Immature natural killer cell (primary cell): Measurements from ENCODE around the gene WNT10A. TPM values are rescaled to one million over a fixed set of nuclear protein-coding genes. Genes with fewer than 3 reads are reported as not detected.
"Not testable (repeated sequence)": the region's sequence is repeated elsewhere in the genome, so short reads cannot be mapped to it uniquely, and the experiment has no call there.

Experiments
- DNase-seq, 3 donors: peaks; one replicate each; pipeline ENCODE4 v3.0.0; 2022; ENCODE audit warnings: mixed read lengths in 1 of 3
- H3K27ac Mint-ChIP-seq, 6 donors: one replicate each; pipeline ENCODE4 v1.8.0; 2020; ENCODE audit warnings: mixed read lengths in 6 of 6, mild to moderate bottlenecking in 5 of 6, inconsistent platforms in 4 of 6, moderate library complexity in 3 of 6
- H3K27me3 Mint-ChIP-seq, 3 donors: one replicate each; pipeline ENCODE4 v1.8.0; 2020 to 2021; ENCODE audit warnings: low read depth in 3 of 3, mild to moderate bottlenecking in 3 of 3, mixed read lengths in 3 of 3, moderate library complexity in 3 of 3, inconsistent platforms in 1 of 3
- H3K36me3 Mint-ChIP-seq, 3 donors: one replicate each; pipeline ENCODE4 v1.8.0; 2020; ENCODE audit warnings: mixed read lengths in 3 of 3, inconsistent platforms in 2 of 3, mild to moderate bottlenecking in 2 of 3
- H3K4me1 Mint-ChIP-seq, 2 donors: one replicate each; pipeline ENCODE4 v1.8.0; 2020; ENCODE audit warnings: inconsistent platforms in 2 of 2, mild to moderate bottlenecking in 2 of 2, mixed read lengths in 2 of 2, moderate library complexity in 1 of 2
- H3K4me3 Mint-ChIP-seq, 5 donors: one replicate each; pipeline ENCODE4 v1.8.0; 2020; ENCODE audit warnings: mild to moderate bottlenecking in 5 of 5, mixed read lengths in 5 of 5, inconsistent platforms in 3 of 5, moderate library complexity in 3 of 5
- H3K9me3 Mint-ChIP-seq, 6 donors: one replicate each; pipeline ENCODE4 v1.8.0; 2020; ENCODE audit warnings: mild to moderate bottlenecking in 6 of 6, mixed read lengths in 6 of 6, inconsistent platforms in 4 of 6, moderate library complexity in 3 of 6
- polyA plus RNA-seq, 3 donors: library from polyadenylated mRNA; unstranded; fragments of 300-500 nt; fragmentation: Illumina TruSeq; gene quantifications; one replicate each; pipeline ENCODE4 v1.2.3, GENCODE V29; 2021

WNT10A gene
- polyA plus RNA-seq, 3 donors from 2014 or later = 0.19 TPM; not detected in 2

DNA sequence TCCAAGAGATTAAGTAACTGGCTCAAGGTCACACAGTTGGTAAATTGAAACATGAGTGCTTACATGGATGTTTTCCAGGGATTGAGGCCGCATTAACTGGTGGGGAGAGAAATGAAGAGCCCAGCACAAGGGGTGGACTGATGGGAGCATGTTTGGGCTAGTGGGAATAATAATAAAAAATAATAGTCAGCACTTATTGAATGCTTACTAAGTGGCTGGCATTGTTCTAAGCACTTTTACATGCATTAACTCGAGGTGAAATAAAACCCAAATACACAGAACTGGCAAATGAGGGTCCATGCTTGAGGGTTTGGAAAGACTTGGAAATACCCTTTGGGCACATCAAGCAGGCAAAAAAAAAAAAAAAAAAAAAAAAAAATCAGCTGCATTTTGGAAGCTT lies 44.8 kb downstream of the WNT10A start:
- Mint-ChIP-seq H3K4me1 (no peaks in the 10 kb centered on the region), H3K27ac (no peak overlapping the region), H3K27me3 (peaks cover 11 to 13% (median 12%) of the 10 kb centered on the region in 3 donors), H3K4me3 (no peak overlapping the region), H3K9me3 (peaks cover 0 to 7% (median 0%) of the 10 kb centered on the region in 6 donors), H3K36me3 (peaks cover 0 to 3% (median 0%) of the 10 kb centered on the region in 3 donors)
- DNase-seq = no peak

DNA sequence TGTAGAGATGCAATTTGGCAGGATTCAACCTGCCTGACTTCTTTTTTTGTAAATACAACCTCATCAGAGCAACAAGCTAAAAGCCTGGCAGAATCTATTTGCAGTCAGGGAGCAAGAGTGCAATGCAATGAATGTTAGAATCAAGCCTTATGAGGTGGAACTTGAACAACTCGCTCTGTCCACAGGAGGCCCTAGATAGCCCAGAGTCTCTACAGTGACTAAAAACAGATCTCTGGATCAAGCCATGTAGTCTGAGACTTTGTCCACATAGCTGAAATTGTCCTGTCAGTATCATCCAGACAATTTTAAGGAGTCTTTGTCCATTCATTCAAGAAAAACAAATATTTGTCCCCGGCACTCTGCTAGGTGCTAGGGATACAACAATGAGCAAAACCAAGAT lies 46.8 kb downstream of the WNT10A start:
- Mint-ChIP-seq H3K4me1 (no peaks in the 10 kb centered on the region), H3K9me3 (peaks cover 0 to 3% (median 0%) of the 10 kb centered on the region in 6 donors), H3K36me3 (peaks cover 0 to 3% (median 0%) of the 10 kb centered on the region in 3 donors), H3K27ac (no peak overlapping the region), H3K4me3 (no peak overlapping the region), H3K27me3 (peaks cover 8 to 12% (median 11%) of the 10 kb centered on the region in 3 donors)
- DNase-seq = no peak

DNA sequence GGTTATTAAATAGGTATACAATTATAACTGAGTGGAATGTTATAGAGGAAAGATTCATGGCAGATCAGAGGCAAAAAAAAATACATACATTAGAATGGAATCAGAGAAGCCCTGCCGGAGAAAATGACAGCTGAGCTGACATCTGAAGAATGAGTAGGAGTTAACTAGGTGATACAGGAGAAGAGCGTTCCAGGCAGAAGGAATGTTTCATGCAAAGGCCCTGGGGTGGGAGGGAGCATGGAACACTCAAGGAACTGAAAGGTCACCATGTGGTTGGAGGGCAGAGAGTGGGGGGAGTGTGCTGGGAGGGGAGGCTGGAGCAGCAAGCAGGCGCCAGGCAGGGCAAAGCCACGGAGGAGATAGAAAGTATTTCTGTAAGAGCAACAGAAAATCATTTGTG lies 47.2 kb downstream of the WNT10A start:
- Mint-ChIP-seq H3K4me3 (no peak overlapping the region), H3K27ac (no peak overlapping the region), H3K9me3 (peaks cover 0 to 3% (median 0%) of the 10 kb centered on the region in 6 donors), H3K4me1 (no peaks in the 10 kb centered on the region), H3K36me3 (peaks cover 0 to 3% (median 0%) of the 10 kb centered on the region in 3 donors), H3K27me3 (peaks cover 8 to 12% (median 12%) of the 10 kb centered on the region in 3 donors)
- DNase-seq = no peak

- not testable (repeated sequence) for H3K4me3 Mint-ChIP-seq, H3K9me3 Mint-ChIP-seq, H3K36me3 Mint-ChIP-seq, H3K4me1 Mint-ChIP-seq, DNase-seq, H3K27ac Mint-ChIP-seq
- H3K27me3 Mint-ChIP-seq = peaks cover 4 to 19% (median 9%) of the 10 kb centered on the region in 3 donors
Measured at GRCh38 chr2:218930488-218930887, 49.8 kb downstream of the WNT10A start.

- not testable (repeated sequence) for H3K4me3 Mint-ChIP-seq, H3K36me3 Mint-ChIP-seq, DNase-seq, H3K9me3 Mint-ChIP-seq, H3K27ac Mint-ChIP-seq, H3K4me1 Mint-ChIP-seq
- peaks cover 5 to 20% (median 10%) of the 10 kb centered on the region in 3 donors for H3K27me3 Mint-ChIP-seq
Measured at GRCh38 chr2:218931751-218932150, 51.1 kb downstream of the WNT10A start.

Other genes starting within 250 kb of the WNT10A start
- 10 to 100 TPM in 1 of 3 donors, 1 to 10 TPM in 1, not detected in 1; 2.8 to 18.2 TPM for gene ZNF142, start 221.2 kb upstream of the WNT10A start, polyA plus RNA-seq
- gene BCS1L, start 221.2 kb upstream of the WNT10A start, polyA plus RNA-seq = 10 to 100 TPM; 15.7 to 25.3 (median 16.8) TPM
- gene RNF25, start 208.8 kb upstream of the WNT10A start, polyA plus RNA-seq = 10 to 100 TPM in 2 of 3 donors, 1 to 10 TPM in 1; 7.7 to 16.7 (median 16.3) TPM
- gene STK36, start 208.8 kb upstream of the WNT10A start, polyA plus RNA-seq = 1 to 10 TPM; 3.0 to 3.9 (median 3.9) TPM
- 1 to 10 TPM in 2 of 3 donors, under 1 TPM in 1; 0.14 to 5.4 (median 3.8) TPM for gene TTLL4, start 170.0 kb upstream of the WNT10A start, polyA plus RNA-seq
- gene CYP27A1, start 98.7 kb upstream of the WNT10A start, polyA plus RNA-seq = under 1 TPM in 2 of 3 donors, not detected in 1; 0.34 to 0.60 TPM
- gene PRKAG3, start 49.0 kb upstream of the WNT10A start, polyA plus RNA-seq = not detected
- under 1 TPM in 1 of 3 donors, not detected in 2; 0.22 TPM for gene WNT6, start 21.0 kb upstream of the WNT10A start, polyA plus RNA-seq
- gene CDK5R2, start 78.8 kb downstream of the WNT10A start, polyA plus RNA-seq = not detected
- not detected for gene FEV, start 104.3 kb downstream of the WNT10A start, polyA plus RNA-seq
- gene CRYBA2, start 112.6 kb downstream of the WNT10A start, polyA plus RNA-seq = not detected
- gene CFAP65, start 160.7 kb downstream of the WNT10A start, polyA plus RNA-seq = not detected
- gene IHH, start 180.1 kb downstream of the WNT10A start, polyA plus RNA-seq = not detected